Gastroesophageal sphincter (tissue), 4 donors: ENCODE results near the gene EML1. TPM values are rescaled to one million over a fixed set of nuclear protein-coding genes. Genes with fewer than 3 reads are reported as not detected.

ENCODE experiments used
- ATAC-seq: fragments of 150-250 bp; one replicate; pipeline ENCODE4 v1.9.1; 2016; ENCODE audit warnings: mild to moderate bottlenecking, moderate library complexity
- H3K27ac ChIP-seq, 4 donors: fragments of 200-600 bp; sonication (generic) in 3 of 4; 1 replicate in 3 of 4; 2 replicates in 1 of 4; pipeline ENCODE4 v1.5.1; 2016 to 2019
- H3K27me3 ChIP-seq: fragments of 200-600 bp; sonication (generic); one replicate; pipeline ENCODE4 v1.5.1; 2019
- H3K36me3 ChIP-seq, 2 donors: fragments of 200-600 bp; sonication (generic); one replicate each; pipeline ENCODE4 v1.5.1; 2019; ENCODE audit warnings: control low read depth in 1 of 2
- H3K4me1 ChIP-seq, 3 donors: fragments of 200-600 bp; sonication (generic); 1 replicate in 2 of 3; 2 replicates in 1 of 3; pipeline ENCODE4 v1.5.1; 2016 to 2019; ENCODE audit warnings: control low read depth in 2 of 3
- H3K4me3 ChIP-seq, 2 donors: fragments of 200-600 bp; sonication (generic); one replicate each; pipeline ENCODE4 v1.5.1; 2019; ENCODE audit warnings: mild to moderate bottlenecking in 1 of 2, moderate library complexity in 1 of 2
- H3K9me3 ChIP-seq, 3 donors: fragments of 200-600 bp; sonication (generic); one replicate each; pipeline ENCODE4 v1.5.1; 2017 to 2019; ENCODE audit warnings: control low read depth in 2 of 3
- EP300 ChIP-seq: sonication (generic); formaldehyde crosslinking; IDR thresholded peaks from one replicate; pipeline ENCODE4 v1.6.1; 2017; ENCODE audit warnings: antibody characterized with exemption, mild to moderate bottlenecking
- POLR2A ChIP-seq, 2 donors: fragments of 450-650 bp; IDR thresholded peaks; one replicate each; pipeline ENCODE4 v1.6.1; 2017; ENCODE audit warnings: antibody characterized with exemption in 2 of 2, mild to moderate bottlenecking in 2 of 2, moderate library complexity in 1 of 2
- POLR2AphosphoS5 ChIP-seq: sonication (generic); formaldehyde crosslinking; IDR thresholded peaks from one replicate; pipeline ENCODE4 v1.6.1; 2017; ENCODE audit warnings: antibody characterized with exemption
- WGBS, 2 donors: methylation state at CpG; one replicate each; pipeline ENCODE4 v1.1.5; 2018; ENCODE audit warnings: low coverage in 1 of 2; 5-methylcytosine and 5-hydroxymethylcytosine counted together
- small RNA-seq, 4 donors: library from RNA; depleted of rRNA; stranded (forward); fragments of <200 nt; gene quantifications; one replicate each; pipeline ENCODE3, GENCODE V24; 2016
- total RNA-seq, 4 donors: library from RNA; depleted of rRNA; stranded (reverse); fragments of >200 nt; gene quantifications; one replicate each; pipeline ENCODE4 v1.1.0, GENCODE V29; 2016
- TF ChIP-seq, protein P1 (sequence below), 4 experiments: fragments of 200-600 bp in 2 of 4; fragments of 450-650 bp in 2 of 4; sonication (generic) in 1 of 4; IDR thresholded peaks; one replicate each; pipeline ENCODE4 v1.5.1; 2017 to 2019; ENCODE audit warnings: antibody characterized with exemption in 4 of 4, mild to moderate bottlenecking in 2 of 4, moderate library complexity in 2 of 4

The EML1 gene
- total RNA-seq, 4 donors from 2014 or later, result 121 to 206 (median 136) TPM

DNA sequence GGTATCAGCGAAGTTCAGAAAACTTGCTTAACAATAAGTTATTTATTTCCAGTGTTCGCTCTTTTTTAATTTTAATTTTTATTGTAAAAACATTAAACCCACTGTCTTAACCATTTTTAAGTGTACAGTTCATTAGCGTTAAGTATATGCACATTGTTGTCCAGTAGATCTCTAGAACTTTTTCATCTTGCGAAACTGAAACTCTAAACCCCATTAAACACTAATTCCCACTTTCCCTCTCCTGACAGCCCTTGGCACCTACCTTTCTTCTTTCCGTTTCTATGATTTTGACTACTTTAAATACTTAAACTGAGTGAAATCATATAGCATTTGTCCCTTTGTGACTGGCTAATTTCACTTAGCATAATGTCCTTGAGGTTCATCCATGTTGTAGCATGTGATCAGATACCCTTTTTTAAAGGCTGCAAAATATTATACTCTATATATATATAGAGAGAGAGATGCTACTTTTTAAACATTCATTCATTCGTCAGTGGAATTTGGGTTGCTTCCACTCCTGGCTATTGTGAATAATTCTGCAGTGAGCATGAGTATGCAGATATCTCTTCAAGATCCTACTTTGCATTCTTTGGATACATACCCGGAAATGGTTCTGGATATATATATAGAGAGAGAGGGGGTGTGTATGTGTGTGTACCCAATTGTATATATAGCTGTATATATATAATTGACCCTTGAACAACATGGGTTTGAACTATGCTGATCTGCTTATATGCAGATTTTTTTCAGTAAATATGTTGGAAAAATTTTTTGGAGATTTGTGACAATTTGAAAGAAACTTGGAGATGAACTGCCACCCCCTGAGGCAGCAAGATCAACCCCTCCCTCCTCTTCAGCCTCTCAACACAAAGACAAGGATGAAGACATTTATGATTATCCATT is 197.3 kb downstream of the EML1 start:
- Histone ChIP-seq H3K27me3 (no peaks in the 10 kb centered on the region), H3K27ac (no peak overlapping the region), H3K4me1 (peaks cover 0 to 3% (median 0%) of the 10 kb centered on the region in 3 donors), H3K36me3 (no peaks in the 10 kb centered on the region), H3K4me3 (no peak overlapping the region), H3K9me3 (no peaks in the 10 kb centered on the region)
- TF ChIP-seq POLR2A (IDR thresholded peaks at IDR 0.05) (no peak), EP300 (no peak), POLR2AphosphoS5 (no peak)
- TF ChIP-seq, protein P1, sequence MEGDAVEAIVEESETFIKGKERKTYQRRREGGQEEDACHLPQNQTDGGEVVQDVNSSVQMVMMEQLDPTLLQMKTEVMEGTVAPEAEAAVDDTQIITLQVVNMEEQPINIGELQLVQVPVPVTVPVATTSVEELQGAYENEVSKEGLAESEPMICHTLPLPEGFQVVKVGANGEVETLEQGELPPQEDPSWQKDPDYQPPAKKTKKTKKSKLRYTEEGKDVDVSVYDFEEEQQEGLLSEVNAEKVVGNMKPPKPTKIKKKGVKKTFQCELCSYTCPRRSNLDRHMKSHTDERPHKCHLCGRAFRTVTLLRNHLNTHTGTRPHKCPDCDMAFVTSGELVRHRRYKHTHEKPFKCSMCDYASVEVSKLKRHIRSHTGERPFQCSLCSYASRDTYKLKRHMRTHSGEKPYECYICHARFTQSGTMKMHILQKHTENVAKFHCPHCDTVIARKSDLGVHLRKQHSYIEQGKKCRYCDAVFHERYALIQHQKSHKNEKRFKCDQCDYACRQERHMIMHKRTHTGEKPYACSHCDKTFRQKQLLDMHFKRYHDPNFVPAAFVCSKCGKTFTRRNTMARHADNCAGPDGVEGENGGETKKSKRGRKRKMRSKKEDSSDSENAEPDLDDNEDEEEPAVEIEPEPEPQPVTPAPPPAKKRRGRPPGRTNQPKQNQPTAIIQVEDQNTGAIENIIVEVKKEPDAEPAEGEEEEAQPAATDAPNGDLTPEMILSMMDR (IDR thresholded peaks at IDR 0.05), result no peak
- ATAC-seq, result no peak
- WGBS, 2 donors, result 74 to 78% methylated on average over 7 of the region's 7 CpGs

DNA sequence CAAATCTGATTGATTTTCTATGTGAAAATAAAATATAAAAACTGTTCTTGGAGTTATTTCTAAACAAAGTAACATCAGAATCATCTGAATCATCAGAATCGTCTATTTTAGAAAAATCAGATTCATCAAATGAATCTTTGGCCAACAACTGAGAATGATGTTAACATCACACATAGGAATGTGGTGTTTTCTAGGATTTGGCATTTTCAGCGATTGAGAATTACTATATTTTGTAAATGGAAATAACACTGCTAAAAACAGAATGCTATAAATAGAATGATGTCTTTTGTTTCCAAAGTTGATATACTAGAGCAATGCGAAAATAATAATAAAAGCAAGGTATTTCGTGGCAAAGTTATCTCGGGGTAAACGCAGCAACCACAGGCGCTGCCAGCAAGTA is 198.1 kb downstream of the EML1 start:
- Histone ChIP-seq H3K27me3 (no peaks in the 10 kb centered on the region), H3K36me3 (no peaks in the 10 kb centered on the region), H3K27ac (no peak overlapping the region), H3K9me3 (no peaks in the 10 kb centered on the region), H3K4me1 (peaks cover 0 to 3% (median 0%) of the 10 kb centered on the region in 3 donors), H3K4me3 (no peak overlapping the region)
- no peak for ATAC-seq
- TF ChIP-seq POLR2AphosphoS5 (no peak), EP300 (no peak), POLR2A (IDR thresholded peaks at IDR 0.05) (no peak)
- TF ChIP-seq, protein P1 (IDR thresholded peaks at IDR 0.05), result no peak
- WGBS, 2 donors, result 66 to 70% methylated on average over 7 of the region's 7 CpGs

Small RNA genes lying within 50 kb of the gene (small RNA-seq; reads per million reads assigned to genes)
- 0 reads per million in 4 donors for gene RNU1-47P

Other genes with a start within 250 kb of the EML1 start
- gene CCDC85C, start 189.2 kb upstream of the EML1 start, total RNA-seq, result 10 to 100 TPM; 14.0 to 58.2 (median 25.0) TPM
- gene HHIPL1, start 148.3 kb upstream of the EML1 start, total RNA-seq, result 1 to 10 TPM; 2.7 to 9.6 (median 3.7) TPM
- 1 to 10 TPM in 1 of 4 donors, under 1 TPM in 2, not detected in 1; 0.78 to 1.4 (median 0.94) TPM for gene CYP46A1, start 109.1 kb upstream of the EML1 start, total RNA-seq